PFSK-1 (cell line): ENCODE measurements around the gene HEXIM1.

Experiments used
- POLR2AphosphoS5 ChIP-seq: IDR thresholded peaks from 2 replicates; pipeline ENCODE4 v1.6.1; 2012; ENCODE audit warnings: low read depth, mild to moderate bottlenecking, control low read depth, low read length, moderate library complexity
- SIN3A ChIP-seq: IDR thresholded peaks from 2 replicates; pipeline ENCODE4 v1.6.1; 2012; ENCODE audit warnings: mild to moderate bottlenecking, low read length, moderate library complexity, borderline replicate concordance; ENCODE audit not compliant: insufficient read depth
- TAF1 ChIP-seq: IDR thresholded peaks from 2 replicates; pipeline ENCODE4 v1.6.1; 2012; ENCODE audit warnings: low read length, control low read depth, borderline replicate concordance; ENCODE audit not compliant: insufficient read depth
- TF ChIP-seq, protein P1 (sequence below), 2 experiments: IDR thresholded peaks; 2 replicates each; pipeline versions ENCODE4 v1.6.1 to v1.8.0; 2011 to 2012; ENCODE audit warnings: low read depth in 2 of 2, low read length in 2 of 2, control low read depth in 1 of 2, inconsistent platforms in 1 of 2, mild to moderate bottlenecking in 1 of 2, moderate library complexity in 1 of 2; ENCODE audit not compliant: insufficient read depth in 1 of 2

DNA sequence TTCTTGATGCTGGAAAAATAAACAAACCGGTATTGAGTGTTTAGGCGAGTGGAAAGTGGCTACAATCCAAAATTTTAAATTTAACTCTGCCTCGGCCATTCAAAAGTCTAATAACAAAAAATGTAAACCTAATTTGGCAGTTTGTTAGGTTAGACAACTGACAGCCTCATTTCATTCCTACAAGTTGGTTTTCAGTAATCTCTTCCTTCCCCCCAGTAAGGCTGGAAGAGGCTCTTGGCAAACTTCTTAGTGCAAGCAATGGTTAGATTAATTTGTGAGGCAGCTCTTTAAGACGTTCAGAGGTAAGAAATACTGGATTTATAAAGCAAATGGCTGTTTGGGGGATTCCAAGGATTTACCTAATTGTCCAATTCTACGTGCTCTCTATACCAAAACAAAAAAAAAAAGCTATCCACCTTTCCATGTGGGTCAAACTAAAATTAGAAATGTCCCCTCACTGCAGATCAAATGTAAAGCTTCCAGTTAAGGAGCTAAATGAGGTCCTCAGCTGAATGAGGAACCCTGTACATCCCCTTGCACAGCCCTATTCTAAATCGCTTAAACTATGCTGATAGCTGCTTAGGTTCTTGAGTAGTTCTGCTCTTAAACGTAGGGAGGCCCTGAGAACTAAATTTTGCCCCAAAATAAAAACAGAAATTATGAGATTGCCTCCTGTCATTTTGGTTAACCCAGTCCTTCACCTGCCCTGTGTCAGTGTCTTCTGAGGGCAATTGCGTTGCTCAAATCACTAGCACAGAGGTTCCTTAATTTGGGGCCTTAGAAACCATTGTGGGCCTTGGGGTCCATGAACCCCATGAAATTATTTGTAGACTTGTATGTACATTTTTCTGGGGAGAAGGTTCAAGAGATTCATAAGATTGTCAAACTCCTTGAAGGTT, 2.9 kb downstream of the HEXIM1 start:
- TF ChIP-seq POLR2AphosphoS5 (no peak; the same call in 1 of the 2 replicates), SIN3A (no peak), TAF1 (no peak)
- TF ChIP-seq, protein P1, sequence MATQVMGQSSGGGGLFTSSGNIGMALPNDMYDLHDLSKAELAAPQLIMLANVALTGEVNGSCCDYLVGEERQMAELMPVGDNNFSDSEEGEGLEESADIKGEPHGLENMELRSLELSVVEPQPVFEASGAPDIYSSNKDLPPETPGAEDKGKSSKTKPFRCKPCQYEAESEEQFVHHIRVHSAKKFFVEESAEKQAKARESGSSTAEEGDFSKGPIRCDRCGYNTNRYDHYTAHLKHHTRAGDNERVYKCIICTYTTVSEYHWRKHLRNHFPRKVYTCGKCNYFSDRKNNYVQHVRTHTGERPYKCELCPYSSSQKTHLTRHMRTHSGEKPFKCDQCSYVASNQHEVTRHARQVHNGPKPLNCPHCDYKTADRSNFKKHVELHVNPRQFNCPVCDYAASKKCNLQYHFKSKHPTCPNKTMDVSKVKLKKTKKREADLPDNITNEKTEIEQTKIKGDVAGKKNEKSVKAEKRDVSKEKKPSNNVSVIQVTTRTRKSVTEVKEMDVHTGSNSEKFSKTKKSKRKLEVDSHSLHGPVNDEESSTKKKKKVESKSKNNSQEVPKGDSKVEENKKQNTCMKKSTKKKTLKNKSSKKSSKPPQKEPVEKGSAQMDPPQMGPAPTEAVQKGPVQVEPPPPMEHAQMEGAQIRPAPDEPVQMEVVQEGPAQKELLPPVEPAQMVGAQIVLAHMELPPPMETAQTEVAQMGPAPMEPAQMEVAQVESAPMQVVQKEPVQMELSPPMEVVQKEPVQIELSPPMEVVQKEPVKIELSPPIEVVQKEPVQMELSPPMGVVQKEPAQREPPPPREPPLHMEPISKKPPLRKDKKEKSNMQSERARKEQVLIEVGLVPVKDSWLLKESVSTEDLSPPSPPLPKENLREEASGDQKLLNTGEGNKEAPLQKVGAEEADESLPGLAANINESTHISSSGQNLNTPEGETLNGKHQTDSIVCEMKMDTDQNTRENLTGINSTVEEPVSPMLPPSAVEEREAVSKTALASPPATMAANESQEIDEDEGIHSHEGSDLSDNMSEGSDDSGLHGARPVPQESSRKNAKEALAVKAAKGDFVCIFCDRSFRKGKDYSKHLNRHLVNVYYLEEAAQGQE (IDR thresholded peaks at IDR 0.05; ENCODE audit: insufficient read depth in 1 of 2, low read depth in 2 of 2, low read length in 2 of 2): no peak
